NCI-H128 (cell line): ENCODE measurements around the gene CNGA3.

Source experiments
- DNase-seq: peaks from one replicate; lab custom pipeline; 2025; ENCODE audit not compliant: unreplicated experiment; lab: John Stamatoyannopoulos, UW

CNGA3 gene

GRCh38 chr2:98327776-98328175, 18.5 kb upstream of the CNGA3 start:
- no peak for DNase-seq

GRCh38 chr2:98329549-98329948, 16.7 kb upstream of the CNGA3 start:
- no peak for DNase-seq

DNA sequence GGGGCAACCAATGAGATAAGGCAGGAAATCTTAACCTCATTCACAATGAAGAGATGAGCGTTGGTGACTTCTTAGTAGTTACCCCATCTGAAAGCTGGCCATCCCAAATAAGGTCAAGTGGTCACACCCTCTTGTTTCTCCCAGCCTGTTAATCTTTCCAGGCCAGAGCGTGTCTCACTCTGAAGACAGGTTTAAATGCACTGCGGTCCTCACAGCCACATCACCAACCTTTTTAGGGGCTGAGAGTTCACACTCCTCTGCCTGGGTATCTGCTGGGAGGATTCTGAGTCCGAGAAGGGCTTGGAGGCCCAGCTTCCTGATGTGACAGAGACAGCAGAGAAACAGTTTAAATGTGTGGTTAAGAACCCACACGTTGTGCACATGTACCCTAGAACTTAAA, 13.3 kb upstream of the CNGA3 start:
- no peak for DNase-seq

DNA sequence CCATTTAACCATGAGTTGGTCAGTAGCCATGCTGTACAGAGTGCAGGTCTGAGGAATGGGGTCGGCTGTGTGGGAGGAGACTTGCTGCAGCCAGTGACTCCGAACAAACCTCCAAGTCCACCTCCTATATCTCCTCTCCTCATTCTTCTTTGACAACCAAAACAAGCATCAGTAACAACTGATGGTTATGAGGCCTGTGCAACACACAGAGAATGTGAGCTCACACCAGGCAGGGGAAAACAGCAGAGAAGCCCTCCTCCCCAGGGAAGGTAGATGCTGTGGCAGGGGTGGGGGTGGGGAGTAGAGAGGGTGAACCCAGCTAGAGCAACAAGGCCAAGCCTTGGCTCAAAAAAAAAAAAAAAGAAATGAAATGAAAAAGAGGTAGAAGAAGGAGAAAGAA, 12.3 kb upstream of the CNGA3 start:
- no peak for DNase-seq

GRCh38 chr2:98334439-98335078, 11.7 kb upstream of the CNGA3 start:
- peak; percentile 87 for DNase-seq

- DNase-seq: no peak
Measured at GRCh38 chr2:98335271-98335670, 11.0 kb upstream of the CNGA3 start.

- no peak for DNase-seq
Measured at GRCh38 chr2:98341241-98341640, 5.0 kb upstream of the CNGA3 start.

DNA sequence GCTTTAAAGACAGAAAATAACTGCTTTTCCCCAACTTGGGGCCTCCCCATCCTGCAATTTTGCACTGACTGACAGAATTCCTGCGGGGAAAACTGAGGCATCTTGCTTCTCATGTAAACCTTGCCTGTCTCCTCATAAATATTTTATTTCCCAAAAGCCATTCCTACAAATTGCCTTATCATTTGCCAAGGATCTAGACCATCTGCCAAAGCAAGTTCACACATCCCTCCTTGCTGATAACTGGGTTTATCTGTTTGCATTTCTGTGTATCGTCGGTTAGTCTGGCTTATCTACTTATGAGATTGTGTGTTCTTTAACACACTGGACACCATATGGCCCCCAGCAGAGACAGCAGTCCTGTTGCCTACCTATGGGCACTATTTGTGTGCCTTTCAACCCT, 3.0 kb upstream of the CNGA3 start:
- no peak for DNase-seq

- DNase-seq: no peak
Measured at GRCh38 chr2:98347298-98348065, 1.2 kb downstream of the CNGA3 start.

GRCh38 chr2:98348066-98348561, 1.9 kb downstream of the CNGA3 start:
- no peak for DNase-seq

DNA sequence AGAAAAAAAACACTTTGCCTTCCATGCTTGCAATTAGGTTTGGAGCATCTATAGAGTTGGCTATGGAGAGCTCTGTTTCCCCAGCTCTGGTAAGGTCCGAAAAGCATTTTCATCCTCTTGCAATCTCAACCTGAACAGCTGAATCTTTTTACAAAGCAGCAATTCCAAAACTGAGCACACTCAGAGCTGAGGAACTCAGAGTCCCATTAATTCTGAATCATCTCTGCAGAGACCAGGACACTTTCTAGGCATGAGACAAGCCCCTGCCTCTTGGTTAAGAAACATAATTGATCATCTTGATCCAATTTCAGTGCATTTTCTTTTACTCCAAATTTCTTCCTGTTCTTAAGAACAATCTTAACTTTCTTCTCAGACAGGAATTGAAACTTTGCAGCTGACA, 4.2 kb downstream of the CNGA3 start:
- DNase-seq: no peak

DNA sequence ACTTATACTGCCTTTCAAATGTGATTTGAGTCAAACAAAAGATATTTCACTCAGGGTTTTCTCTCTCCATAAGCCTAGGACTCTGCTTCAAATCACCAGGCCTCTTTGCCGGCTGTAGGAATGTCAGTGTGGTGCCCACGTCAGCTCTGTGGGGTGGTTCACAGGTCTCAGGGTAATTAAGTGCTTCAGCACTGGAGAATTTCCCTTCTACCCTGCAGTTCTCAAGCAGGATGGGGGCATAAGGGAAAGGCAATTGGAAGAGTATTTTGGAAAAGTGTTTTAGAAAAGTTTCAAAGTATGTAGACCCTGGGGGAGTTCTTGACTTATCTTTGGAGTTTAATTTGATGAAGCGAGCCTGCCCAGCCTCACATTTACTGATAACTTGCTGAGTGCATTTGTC, 9.6 kb downstream of the CNGA3 start:
- DNase-seq: no peak

- no peak for DNase-seq
Measured at GRCh38 chr2:98356729-98357128, 10.5 kb downstream of the CNGA3 start.

DNA sequence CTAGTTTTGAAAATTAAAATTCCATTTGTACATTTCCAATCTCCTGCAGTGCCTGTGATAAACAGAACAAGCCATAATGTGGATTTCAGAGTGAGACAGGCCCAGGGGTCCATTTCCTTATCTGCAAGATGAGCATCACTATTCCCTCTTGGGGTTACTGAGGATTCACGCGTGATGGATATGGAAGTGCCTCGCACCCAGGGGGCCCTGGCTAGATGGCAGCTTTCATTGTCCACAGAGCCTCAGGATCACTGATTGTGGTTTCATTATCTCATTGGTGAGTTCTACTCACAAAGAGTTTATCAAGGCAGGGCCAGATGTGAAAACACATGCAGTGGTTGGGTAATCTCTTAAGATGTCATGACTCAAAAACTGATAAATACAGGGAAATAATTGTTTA, 11.6 kb downstream of the CNGA3 start:
- DNase-seq: no peak

- no peak for DNase-seq
Measured at GRCh38 chr2:98359986-98360385, 13.7 kb downstream of the CNGA3 start.

DNA sequence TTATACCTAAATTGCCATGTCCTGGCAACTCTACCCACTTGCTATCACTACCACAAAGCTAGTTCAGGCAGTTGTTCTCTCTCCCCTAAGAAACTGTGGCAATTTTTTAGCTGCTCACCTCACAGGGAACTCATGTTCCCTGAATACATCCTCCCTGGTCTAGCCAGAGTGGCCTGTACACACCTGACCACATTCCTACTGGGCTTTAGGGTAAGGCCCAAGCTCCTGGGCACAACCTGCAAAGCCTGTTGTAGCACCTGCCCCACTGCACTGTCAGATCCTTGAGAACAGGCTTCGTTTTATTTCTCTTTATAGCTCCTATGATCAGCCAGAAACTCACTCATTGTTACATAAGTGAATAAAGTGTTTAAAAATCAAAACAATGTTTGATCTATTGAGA, 21.5 kb downstream of the CNGA3 start:
- no peak for DNase-seq

- DNase-seq: no peak
Measured at GRCh38 chr2:98369710-98370239, 23.5 kb downstream of the CNGA3 start.

DNA sequence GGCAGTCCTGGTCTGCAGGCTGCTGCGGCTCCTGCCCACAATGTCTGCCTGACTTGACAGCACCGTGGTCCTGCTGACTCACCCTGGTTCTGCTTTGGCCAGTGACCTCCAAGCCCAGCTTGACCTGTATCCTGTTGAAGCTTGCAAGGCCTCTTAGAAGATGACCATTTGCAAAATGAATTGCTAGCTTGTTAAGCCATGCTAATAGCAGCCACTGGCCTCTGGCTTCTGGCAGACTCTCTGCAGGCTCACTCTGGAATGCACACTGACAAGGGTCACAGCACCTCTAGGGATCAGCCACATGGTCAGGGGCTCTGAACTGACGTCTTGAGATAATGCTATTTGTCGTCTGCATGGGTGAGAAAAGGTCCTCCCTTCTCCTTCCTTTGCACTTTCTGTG, 25.9 kb downstream of the CNGA3 start:
- no peak for DNase-seq

- DNase-seq: no peak
Measured at GRCh38 chr2:98372579-98372978, 26.3 kb downstream of the CNGA3 start.

DNA sequence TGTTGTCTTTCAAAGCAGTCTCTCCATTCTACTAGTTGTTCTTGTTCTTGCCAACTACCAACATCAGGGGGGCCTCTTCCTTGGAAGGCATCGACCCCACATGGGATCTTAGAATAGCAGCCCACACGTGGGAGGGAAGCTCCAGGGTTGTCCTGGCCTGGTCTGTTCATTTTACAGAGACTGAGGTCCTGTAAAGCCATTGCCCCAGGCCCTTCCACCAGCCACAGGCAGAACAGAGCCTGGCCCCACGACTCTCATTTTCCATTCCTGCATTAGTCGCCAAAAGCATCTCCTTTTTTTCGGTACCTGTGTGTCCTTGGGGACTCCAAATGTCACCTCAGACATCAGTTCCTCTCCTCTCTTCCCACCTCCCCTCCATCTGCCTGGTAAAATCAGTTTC, 28.0 kb downstream of the CNGA3 start:
- DNase-seq: no peak

DNA sequence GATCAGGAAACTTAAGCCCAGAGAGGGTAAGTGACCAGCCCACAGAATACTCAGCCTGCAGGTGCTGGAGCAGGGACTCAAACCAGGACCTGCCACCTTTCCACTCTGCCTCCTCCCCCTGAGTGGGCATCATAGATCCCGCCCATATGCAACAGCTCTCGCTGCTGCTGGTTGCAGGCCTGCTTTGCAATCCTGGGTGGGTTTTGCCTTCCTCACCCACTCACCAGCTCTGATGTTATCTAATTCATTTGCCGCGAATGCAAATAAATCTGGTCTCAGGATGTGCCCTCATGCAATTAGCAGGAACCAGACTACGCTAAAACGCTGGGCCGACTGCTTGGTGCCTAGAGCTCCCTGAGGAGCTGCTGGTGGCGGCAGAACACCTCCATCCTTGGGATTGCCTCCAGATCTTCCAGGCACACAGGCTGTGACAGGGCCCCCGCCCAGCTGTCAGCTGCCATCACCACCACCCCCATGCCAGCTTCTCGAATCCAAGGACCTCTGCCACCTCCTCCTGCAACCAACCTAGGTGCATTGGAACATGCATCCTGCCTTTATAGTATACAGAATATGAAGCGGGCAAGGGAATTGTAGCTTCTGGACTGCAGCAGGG, 28.8 kb downstream of the CNGA3 start:
- no peak for DNase-seq

GRCh38 chr2:98376301-98376910, 30.1 kb downstream of the CNGA3 start:
- no peak for DNase-seq
